MM.1S (cell line): ENCODE data around the gene RHOF.

ENCODE experiments used
- DNase-seq: peaks from one replicate; pipeline ENCODE4 v3.0.0-alpha.2; 2015
- H2AFZ ChIP-seq: fragments of 300-600 bp; sonication (generic); 2 replicates; pipeline ENCODE4 v1.6.0; 2016; ENCODE audit warnings: antibody characterized with exemption, low read length
- H3F3A ChIP-seq: fragments of 300-600 bp; sonication (generic); 2 replicates; pipeline ENCODE4 v1.6.1; 2016; ENCODE audit warnings: mild to moderate bottlenecking, antibody characterized with exemption, low read length, moderate library complexity, mixed read lengths; ENCODE audit not compliant: insufficient read depth
- H3K27ac ChIP-seq: fragments of 300-600 bp; sonication (generic); 2 replicates; pipeline ENCODE4 v1.5.1; 2016; ENCODE audit warnings: mild to moderate bottlenecking, low read length
- H3K27me3 ChIP-seq: fragments of 300-600 bp; sonication (generic); replicated peaks from 2 replicates; pipeline ENCODE4 v1.6.0; 2016; ENCODE audit warnings: low read length; ENCODE audit not compliant: insufficient read depth
- H3K36me3 ChIP-seq: fragments of 300-600 bp; sonication (generic); replicated peaks from 2 replicates; pipeline ENCODE4 v1.6.1; 2016; ENCODE audit warnings: mild to moderate bottlenecking, low read length, mixed read lengths; ENCODE audit not compliant: insufficient read depth
- H3K4me1 ChIP-seq: fragments of 300-600 bp; sonication (generic); 2 replicates; pipeline ENCODE4 v1.6.1; 2016; ENCODE audit warnings: low read length, mixed read lengths
- H3K4me2 ChIP-seq: fragments of 300-600 bp; sonication (generic); 2 replicates; pipeline ENCODE4 v1.6.0; 2016; ENCODE audit warnings: low read depth, low read length
- H3K4me3 ChIP-seq: fragments of 300-600 bp; sonication (generic); 2 replicates; pipeline ENCODE4 v1.5.1; 2016; ENCODE audit warnings: low read length, mixed read lengths
- H3K79me2 ChIP-seq: fragments of 300-600 bp; sonication (generic); 2 replicates; pipeline ENCODE4 v1.6.1; 2016; ENCODE audit warnings: mixed run types, low read length, mixed read lengths
- H3K9ac ChIP-seq: fragments of 300-600 bp; sonication (generic); 2 replicates; pipeline ENCODE4 v1.6.1; 2016; ENCODE audit warnings: low read length, mixed read lengths
- H3K9me2 ChIP-seq: fragments of 300-600 bp; sonication (generic); replicated peaks from 2 replicates; pipeline ENCODE4 v1.6.1; 2016; ENCODE audit warnings: mild to moderate bottlenecking, low read length, mixed read lengths; ENCODE audit not compliant: insufficient read depth
- H3K9me3 ChIP-seq: fragments of 300-600 bp; sonication (generic); replicated peaks from 2 replicates; pipeline ENCODE4 v1.6.1; 2016; ENCODE audit warnings: mild to moderate bottlenecking, low read length, mixed read lengths; ENCODE audit not compliant: insufficient read depth
- H4K20me1 ChIP-seq: fragments of 300-600 bp; sonication (generic); 2 replicates; pipeline ENCODE4 v1.6.1; 2016; ENCODE audit warnings: mild to moderate bottlenecking, low read length, moderate library complexity, mixed read lengths; ENCODE audit not compliant: insufficient read depth
- CTCF ChIP-seq: fragments of 300-600 bp; sonication (generic); IDR thresholded peaks from 2 replicates; pipeline ENCODE4 v1.5.1; 2016; ENCODE audit warnings: antibody characterized with exemption, low read length, mixed read lengths
- EZH2 ChIP-seq: fragments of 300-600 bp; sonication (generic); optimal IDR thresholded peaks from 2 replicates; pipeline ENCODE3; 2017; ENCODE audit warnings: low read depth, mild to moderate bottlenecking, antibody characterized with exemption, low read length, mixed read lengths
- EZH2phosphoT487 ChIP-seq: fragments of 300-600 bp; sonication (generic); IDR thresholded peaks from 2 replicates; pipeline ENCODE4 v1.6.1; 2018; ENCODE audit warnings: antibody characterized with exemption, low read length

The RHOF gene

GRCh38 chr12:121815263-121815662 is 21.8 kb upstream of the RHOF start:
- peaks cover 36% of the 10 kb centered on the region for H3K79me2 ChIP-seq
- H3K36me3 ChIP-seq: no peaks in the 10 kb centered on the region
- no peaks in the 10 kb centered on the region for H3K9me2 ChIP-seq
- H3K9ac ChIP-seq: no peak overlapping the region
- H3K27ac ChIP-seq: no peak overlapping the region
- DNase-seq: no peak
- H3K27me3 ChIP-seq: no peaks in the 10 kb centered on the region
- no peak for TF ChIP-seq EZH2
- no peak for TF ChIP-seq CTCF
- TF ChIP-seq EZH2phosphoT487: no peak
- H4K20me1 ChIP-seq: peaks cover 4% of the 10 kb centered on the region; the same call in 1 of the 2 replicates
- H2AFZ ChIP-seq: no peak overlapping the region
- no peaks in the 10 kb centered on the region for H3F3A ChIP-seq
- H3K4me2 ChIP-seq: no peak overlapping the region
- H3K4me1 ChIP-seq: no peaks in the 10 kb centered on the region
- H3K4me3 ChIP-seq: no peak overlapping the region
- no peaks in the 10 kb centered on the region for H3K9me3 ChIP-seq

- H3K4me1 ChIP-seq: no peaks in the 10 kb centered on the region
- no peak for DNase-seq
- no peak overlapping the region for H3K4me3 ChIP-seq
- H3K9me2 ChIP-seq: no peaks in the 10 kb centered on the region
- H2AFZ ChIP-seq: no peak overlapping the region
- H3K9me3 ChIP-seq: no peaks in the 10 kb centered on the region
- H3K36me3 ChIP-seq: no peaks in the 10 kb centered on the region
- no peak overlapping the region for H3K4me2 ChIP-seq
- H3F3A ChIP-seq: no peaks in the 10 kb centered on the region
- H4K20me1 ChIP-seq: peaks cover 4% of the 10 kb centered on the region; the same call in 1 of the 2 replicates
- H3K9ac ChIP-seq: no peak overlapping the region
- H3K27ac ChIP-seq: no peak overlapping the region
- H3K27me3 ChIP-seq: no peaks in the 10 kb centered on the region
- peaks cover 36% of the 10 kb centered on the region for H3K79me2 ChIP-seq
- TF ChIP-seq EZH2 (no peak), EZH2phosphoT487 (no peak), CTCF (no peak)
Measured at GRCh38 chr12:121814429-121815119, 21.1 kb upstream of the RHOF start.

GRCh38 chr12:121813951-121814350 is 20.5 kb upstream of the RHOF start:
- Histone ChIP-seq H2AFZ (no peak overlapping the region), H3K27me3 (no peaks in the 10 kb centered on the region), H3K4me2 (no peak overlapping the region), H3K9me2 (no peaks in the 10 kb centered on the region), H3K9me3 (no peaks in the 10 kb centered on the region), H4K20me1 (peaks cover 4% of the 10 kb centered on the region; the same call in 1 of the 2 replicates), H3K4me3 (no peak overlapping the region), H3K4me1 (no peaks in the 10 kb centered on the region), H3K36me3 (no peaks in the 10 kb centered on the region), H3K79me2 (peaks cover 39% of the 10 kb centered on the region), H3K27ac (no peak overlapping the region), H3K9ac (no peak overlapping the region), H3F3A (no peaks in the 10 kb centered on the region)
- no peak for TF ChIP-seq EZH2phosphoT487
- TF ChIP-seq CTCF: no peak
- no peak for TF ChIP-seq EZH2
- no peak for DNase-seq
